HG03354 (cell line): Measurements from ENCODE around the gene LMAN2L.

Experiments used
- ATAC-seq: cut with Tn5 transposase; IDR thresholded peaks from one replicate; pipeline ENCODE4 v1.9.1; 2021; ENCODE audit warnings: mild to moderate bottlenecking; ENCODE audit not compliant: unreplicated experiment, poor library complexity, severe bottlenecking

Gene LMAN2L

DNA sequence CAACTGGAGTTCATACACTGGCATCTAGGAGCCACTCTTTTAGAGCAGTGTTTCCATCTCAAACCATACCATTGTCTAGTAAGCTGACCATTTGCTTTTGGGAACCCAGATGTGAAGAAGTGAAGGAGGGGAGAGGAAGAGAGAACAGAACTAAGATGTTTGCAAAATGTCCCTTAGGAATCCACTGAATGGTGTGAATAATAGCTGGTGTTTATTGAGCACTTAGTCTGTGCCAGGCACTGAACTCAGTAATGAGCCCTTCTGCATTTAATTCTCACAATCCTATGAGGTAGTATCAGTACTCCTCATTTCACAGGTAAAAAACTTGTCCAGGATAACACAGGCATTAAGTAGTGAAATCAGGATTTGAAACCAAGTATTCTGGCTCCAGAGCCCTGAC, 23.5 kb downstream of the LMAN2L start:
- no peak for ATAC-seq

DNA sequence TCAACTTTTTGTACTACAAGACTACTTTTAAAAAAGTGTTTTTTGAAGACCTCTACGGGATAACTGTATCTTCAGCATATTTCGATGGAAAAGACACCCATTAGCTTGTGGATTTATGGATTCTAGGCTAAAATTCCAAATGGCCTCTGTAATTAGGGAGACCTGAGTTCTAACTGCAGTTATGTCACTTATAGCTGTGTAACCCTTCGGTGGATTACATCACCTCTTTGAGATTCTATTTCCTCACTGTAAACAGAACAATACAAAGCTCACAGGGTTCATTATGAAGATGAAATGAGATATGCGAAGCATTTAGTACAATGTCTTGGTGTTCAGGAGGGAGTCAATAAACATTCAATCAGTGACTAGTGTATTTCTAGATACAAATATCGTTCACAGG, 24.2 kb downstream of the LMAN2L start:
- ATAC-seq = no peak

DNA sequence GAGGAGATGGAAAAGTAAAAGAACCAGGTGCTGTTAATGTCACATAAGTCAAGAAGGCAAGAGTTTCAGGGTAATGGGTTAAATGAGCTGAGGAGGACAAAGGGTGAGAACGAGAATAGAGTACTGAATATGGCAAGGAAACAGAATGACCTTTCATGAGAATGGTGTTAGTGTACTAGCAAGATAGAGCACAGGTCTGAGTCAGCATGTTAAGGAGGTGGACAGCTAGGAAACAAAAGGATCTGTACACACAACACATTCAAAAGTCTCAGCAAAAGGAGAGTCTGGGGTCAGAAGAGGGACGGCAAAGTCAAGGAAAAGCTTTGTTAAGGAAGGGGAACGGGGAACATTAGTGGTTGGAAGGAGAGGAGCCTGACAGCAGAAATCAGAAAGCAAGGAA, 28.9 kb downstream of the LMAN2L start:
- no peak for ATAC-seq

DNA sequence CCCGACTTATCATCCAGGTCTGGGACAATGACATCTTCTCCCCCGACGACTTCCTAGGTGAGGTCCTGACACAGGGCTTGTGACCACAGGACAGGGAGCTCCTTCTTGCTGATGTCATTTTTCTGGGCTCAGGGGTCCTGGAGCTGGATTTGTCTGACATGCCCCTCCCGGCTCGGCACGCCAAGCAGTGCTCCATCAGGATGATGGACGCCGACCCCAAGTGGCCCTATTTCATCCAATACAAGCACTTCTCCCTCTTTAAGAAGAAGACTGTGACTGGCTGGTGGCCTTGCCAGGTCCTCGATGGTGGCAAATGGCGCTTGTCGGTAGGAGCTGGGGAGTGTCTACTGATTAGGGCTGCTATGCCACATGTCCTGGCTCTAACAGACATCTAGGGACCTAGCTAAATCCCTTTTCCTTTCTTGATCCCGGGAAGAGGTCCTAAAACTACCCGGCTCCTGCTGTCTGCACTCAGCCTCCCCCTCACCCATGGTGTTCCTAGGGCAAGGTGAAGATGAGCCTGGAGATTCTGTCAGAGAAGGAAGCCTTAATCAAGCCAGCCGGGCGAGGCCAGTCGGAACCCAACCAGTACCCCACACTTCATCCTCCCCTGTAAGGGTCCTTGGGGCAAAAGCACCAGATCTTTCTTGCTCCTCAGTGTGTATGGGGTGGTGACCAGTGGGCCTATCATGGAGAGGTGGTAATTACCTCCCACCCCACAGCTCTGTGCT, 36.7 kb downstream of the LMAN2L start:
- ATAC-seq = no peak

DNA sequence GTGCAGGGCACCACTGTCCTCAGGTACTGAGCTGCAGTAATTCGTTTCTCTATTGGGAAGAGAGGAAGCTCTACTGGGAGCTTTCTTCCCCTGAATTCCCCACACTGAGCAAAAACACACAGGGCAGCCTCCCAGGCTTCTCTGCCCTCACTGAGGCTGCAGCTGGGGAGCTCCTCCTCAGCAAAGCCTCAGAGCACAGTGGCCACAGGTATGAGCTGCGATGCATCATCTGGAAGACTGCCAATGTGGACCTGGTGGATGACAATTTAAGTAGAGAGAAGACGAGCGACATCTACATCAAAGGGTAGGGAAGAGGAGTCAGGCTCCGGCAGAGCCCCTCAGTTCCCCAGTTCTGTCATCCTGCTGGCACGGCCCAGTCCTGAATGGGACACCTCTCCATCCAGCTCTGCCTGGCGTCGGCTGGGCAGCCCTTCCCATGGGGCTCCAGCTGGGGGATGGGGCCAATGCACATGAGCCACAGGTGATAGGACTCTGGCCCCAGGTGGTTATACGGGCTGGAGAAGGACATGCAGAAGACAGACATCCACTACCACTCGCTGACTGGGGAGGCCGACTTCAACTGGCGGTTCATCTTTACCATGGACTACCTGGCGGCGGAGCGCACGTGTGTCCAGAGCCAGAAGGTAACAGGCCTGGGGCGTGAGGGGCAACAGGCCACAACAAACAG, 37.6 kb downstream of the LMAN2L start:
- no peak for ATAC-seq

DNA sequence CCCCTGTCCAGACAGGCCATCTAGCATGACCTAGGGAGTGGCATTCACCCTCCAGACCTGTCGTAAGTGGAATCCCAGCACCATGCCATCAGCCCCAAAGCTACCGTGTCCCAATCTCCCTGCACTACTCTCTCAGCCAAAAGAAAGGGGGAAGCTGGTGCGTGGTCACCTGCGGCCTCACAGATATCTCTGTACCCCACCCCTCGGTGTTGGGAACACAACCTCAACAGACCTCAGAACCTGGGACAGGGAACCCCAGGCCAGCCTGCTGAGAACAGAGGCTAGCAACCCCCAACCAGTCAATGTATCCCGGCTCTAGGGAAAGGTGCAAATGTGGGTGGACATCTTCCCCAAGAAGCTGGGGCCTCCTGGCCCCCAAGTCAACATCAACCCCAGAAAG, 38.2 kb downstream of the LMAN2L start:
- no peak for ATAC-seq

DNA sequence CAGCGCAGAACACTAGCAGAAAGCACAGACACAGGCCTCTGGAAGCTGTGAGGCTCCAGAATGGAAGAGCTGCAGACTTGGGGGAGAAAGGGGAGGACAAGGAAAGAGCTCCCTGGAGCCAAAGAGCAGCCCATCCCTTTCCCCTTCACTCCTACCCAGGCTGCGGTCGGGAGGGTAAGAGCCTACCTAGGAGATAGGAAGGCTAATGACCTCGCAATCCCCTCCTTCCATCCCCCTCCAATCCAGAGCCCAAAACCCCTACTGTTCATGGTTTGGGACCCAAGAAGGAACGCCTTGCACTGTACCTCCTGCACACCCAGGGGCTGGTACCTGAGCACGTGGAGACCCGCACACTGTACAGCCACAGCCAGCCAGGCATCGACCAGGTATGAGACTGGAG, 39.8 kb downstream of the LMAN2L start:
- no peak for ATAC-seq

DNA sequence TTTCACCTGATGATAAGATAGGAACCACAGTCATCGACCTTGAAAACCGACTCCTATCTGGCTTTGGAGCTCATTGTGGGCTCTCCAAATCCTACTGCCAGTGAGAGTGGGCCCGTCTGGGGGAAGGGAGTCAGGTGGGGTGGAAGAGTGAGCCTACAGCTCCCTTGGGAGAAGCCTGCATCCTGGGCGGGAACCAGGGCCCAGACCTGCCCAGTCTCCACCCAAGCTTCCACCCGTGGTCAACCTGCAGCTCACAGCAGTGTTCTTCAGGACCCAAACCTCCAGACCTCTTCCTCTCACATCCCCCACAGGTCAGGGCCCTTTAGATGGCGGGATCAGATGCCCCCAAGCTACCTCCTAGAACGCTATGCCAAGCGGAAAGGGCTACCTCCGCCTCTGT, 40.2 kb downstream of the LMAN2L start:
- ATAC-seq = no peak

DNA sequence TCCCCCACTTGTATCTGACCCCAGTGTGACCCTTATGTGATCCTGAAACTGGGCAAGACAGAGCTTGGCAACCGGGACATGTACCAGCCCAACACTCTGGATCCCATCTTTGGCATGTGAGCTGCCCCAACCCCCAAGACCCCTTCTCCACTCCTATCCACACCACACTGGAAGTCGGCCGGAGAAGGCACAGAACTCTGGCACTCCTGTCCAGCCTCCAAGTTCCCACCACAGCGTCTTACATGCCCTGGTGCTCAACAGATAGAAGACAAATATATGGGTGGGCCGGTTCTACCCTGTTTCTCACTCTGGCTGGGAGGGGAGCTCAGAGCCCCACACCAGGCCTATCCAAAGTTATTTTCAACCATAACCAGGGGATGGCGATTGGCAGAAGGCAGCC, 40.8 kb downstream of the LMAN2L start:
- no peak for ATAC-seq

DNA sequence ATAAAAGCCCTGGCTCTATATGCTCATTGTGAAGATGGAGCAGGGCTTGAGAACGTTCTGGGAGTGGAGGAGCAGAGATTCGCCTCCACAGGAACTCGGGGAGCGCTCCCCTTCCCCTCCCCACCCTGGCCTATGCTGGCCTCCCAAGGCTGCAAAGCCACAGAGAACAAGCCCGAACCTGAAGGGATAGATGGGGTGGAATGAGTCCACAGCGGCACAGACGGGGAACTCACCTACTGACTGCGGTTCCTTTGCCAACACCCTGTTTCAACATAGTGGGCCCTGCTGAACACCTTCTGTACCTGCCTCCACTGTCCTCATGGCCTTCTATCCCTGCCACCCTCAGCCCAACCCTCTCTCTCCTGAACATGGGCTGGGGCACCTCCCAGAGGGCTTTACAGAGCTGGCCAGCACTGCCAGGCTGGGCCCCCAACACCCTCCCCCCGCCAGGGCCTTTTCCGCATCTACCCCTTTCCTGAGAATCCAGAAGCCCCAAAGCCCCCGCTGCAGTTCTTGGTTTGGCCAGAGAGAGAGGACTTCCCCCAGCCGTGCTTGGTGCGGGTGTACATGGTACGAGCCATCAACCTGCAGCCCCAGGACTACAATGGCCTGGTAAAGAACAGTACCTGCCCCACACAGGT, 41.5 kb downstream of the LMAN2L start:
- ATAC-seq = no peak

DNA sequence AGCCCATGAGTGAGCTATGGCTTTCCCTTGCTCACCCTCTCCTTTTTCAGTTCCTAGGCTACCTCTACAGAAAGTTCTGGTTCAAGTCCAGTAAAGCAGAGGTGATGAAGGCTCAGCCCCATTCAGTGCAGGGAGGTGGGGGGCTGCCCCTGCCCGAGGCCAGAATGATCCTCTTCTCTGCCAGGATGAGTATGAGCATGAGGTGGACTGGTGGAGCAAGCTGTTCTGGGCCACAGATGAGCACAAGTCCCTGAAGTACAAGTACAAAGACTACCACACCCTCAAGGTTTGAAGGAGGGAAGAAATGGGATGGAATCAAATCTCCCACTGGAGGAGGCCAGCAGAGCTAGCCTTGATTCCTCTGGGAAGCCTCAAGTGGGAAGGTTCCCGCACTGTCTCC, 42.4 kb downstream of the LMAN2L start:
- no peak for ATAC-seq

DNA sequence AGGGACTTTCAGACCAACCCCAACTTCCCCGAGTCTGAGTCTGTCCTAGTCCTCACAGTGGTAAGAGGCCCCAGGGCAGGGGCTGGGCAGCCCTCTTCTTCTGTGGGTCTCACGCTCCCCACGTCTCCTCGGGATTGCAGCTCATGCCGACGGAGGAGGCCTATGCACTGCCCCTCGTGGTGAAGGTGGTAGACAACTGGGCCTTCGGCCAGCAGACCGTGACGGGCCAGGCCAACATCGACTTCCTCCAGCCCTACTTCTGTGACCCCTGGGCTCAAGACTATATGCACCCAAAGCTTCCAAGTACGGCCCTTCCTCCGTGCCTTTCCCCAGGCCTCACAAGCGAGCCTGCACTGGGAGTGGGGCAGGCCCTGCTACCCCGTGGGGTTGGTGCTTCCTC, 44.3 kb downstream of the LMAN2L start:
- ATAC-seq = no peak

DNA sequence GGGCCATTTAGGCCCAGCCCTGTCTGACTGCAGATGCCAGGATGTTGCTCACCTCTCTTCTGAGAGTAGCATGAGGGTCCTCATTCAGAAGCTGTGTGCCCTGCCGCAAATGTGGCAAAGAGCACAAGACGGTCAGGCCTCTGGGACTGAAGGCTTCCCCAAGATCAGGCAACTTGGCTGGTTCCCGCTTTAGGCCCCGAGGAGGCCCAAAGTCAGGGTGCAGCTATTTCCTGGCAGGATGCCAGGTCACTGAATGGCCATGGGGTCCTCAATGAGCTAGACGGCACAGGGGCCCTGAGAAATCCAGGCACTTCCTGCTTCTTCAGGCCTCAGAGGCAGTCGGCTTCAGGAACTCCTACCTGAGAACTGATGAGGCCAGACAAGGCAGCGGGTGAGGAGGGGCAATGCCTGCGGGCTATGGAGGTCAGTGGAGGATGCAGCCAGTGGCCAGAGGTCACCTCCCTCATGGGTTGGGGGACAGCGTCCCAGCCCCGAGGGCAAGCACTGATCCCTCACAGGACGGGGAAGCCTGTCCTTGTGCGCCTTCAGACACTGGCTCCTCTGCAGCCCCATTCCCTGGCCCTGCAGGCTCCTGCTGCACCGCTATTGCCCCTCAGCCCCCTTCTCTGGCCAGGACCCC, 44.9 kb downstream of the LMAN2L start:
- no peak for ATAC-seq

DNA sequence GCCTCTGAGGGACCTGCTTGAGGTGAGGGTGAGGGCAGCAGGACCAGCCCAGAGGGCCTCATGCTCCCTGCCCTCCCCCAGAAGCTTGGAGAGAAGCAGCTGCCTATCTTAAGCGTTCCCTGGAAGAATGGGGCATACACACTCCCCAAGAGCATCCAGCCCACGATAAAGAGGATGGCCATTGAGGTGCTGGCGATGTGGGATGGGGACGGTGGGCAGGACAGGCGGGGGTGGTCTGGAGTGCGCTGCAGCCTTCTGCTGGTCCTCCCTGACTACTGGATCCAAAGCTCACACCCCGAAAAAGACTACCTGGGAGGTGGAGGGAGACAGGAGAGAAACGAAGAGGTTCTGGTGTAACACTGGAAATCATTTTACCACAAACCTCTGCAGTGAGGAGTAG, 45.6 kb downstream of the LMAN2L start:
- ATAC-seq = no peak

DNA sequence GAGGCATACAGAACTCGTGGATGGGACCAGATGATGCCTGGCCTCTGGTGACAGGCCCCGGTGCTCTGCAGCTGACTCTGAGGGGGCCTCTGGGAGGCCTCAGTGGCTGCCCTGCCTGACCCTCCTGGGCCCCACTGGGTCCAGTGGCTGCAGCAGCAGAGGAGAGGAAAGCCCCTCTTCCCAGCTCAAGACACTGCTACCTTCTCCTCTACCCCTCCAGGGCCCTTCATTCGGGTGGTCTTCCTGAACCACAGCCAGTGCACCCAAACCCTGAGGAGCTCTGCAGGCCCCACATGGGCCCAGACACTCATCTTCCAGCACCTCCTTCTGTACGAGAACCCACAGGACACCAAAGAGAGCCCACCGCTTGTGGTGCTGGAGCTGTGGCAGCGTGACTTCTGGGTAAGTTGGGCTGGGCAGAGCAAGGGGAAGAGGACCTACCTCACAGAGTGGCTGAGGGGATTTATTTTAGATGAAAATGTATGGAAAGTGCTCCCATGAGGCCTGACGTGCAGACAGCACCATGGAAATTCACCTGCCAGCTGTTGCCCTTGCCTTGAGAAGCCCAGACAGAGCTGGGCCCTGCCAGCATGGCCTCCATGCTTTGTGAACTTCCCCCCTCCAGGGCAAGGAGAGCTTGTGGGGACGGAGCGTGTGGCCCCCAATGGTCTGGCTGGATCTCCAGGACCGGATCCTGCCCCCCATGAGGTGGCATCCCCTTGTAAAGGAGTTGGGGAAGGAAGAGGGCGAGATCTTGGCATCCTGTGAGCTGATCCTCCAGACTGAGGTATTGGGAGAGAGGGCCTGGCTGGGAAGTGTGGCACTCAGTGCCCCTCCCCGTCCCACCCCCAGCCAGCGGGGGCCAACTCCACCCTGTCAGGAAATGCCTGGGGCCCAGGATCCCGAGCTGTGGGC, 46.3 kb downstream of the LMAN2L start:
- no peak for ATAC-seq

DNA sequence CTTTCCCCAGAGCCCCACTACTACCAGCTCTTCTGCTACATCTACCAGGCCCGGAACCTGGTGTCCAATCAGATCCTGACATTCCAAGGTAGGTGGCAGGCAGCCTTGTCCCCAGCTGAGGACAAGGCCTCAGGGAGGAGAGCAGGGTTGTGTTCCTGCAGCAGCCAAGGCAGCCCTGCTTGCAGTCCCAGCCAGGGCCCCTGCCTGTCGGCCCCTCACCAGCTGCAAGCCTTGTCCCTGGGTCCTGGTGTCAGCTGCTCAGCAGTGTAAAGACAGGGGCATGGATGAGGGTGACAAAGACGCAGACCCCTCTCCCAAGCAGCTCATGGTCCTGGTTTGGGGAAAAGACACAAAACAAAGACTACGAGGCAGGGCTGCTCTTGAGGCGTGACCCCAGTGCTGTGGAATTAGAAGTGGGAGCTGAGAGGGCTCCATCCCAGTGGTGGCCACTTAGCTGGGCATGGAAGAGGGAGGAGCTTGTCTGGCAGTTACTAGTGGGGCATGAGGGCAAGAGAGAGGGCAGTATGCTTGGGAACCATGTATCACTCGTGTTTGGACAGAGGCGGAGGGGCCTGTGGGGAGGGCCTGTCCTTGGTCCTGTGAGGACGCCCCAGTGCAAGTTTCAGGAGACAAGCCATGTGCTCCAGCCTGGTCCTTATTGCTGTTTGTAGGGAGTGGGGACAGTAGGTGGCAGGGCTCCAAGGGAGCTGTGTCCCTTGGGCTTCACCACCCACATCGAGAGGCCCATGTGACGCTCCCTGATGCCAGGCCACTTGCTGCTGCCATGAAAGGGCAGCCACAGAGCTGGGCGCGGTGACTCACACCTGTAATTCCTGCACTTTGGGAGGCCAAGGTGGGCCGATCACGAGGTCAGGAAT, 47.5 kb downstream of the LMAN2L start:
- ATAC-seq = no peak

DNA sequence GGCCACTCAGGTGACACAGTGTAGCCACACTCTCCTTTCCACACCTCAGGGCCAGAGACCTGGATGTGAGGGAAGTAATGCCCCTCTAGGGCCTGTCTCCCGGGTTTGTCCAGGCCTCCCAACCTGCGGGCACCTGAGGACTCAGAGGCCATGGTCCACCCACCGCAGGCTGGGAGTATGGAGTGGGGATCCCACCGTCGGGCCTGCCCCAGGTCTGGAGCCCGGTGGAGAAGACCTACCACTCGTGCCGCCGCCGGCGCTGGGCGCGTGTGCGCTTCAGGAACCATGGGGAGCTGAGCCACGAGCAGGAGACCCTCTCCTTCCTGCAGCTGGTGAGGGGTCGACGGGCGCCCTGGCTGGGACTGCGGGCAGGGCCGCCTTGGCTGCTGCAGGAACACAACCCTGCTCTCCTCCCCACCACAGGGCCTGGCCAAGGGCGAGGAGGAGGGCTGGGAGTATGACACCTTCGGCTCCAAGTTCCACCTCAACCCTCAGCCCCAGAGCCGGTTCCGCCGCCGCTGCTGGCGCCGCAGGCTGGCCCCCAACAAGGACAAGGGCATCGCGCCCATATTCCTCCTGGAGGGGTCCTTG, 48.7 kb downstream of the LMAN2L start:
- no peak for ATAC-seq

DNA sequence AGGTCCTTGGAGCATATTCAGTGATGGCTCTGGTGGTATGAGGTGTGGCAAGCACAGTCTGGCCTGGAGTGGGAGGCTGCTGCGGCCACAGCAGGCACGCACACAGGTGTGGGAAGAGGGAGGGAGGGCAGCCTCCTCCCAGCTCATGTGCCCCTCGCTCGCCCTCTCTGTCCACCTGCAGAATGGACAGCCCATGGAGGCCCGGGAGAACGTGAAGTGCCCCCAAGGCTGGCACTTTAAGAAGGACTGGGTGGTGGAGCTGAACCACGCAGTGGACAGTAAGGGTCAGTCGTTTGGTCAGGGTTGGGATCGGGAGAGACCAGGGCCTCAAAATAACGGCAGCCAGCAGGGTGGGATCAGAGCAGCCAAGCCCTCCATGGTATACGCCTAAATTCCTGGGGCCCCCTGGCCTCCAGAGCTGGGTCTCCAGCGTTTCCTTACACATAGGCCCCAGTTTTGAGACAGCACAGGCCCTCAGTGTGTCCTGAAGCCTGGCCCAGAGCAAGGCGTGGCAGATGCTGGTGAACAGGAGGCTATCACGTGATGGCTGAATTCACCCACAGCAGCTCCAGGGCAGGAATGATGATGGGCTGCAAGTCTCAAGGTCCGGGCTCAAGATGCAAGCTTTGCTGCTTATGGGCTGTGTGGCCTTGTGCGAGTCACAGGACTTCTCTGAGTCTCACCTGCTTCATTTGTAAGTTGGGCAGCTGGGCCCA, 49.4 kb downstream of the LMAN2L start:
- no peak for ATAC-seq
